K562 (cell line): ENCODE data around the gene NMUR1. TPM values are rescaled to one million over a fixed set of nuclear protein-coding genes. Genes with fewer than 3 reads are reported as not detected.

Experiments
- ATAC-seq: fragments of 200-7000 bp; cut with Tn5 transposase; 3 replicates; pipeline ENCODE4 v1.9.1; 2020; ENCODE audit warnings: moderate library complexity
- BruUV-seq: library from RNA; stranded (reverse); fragments of 400-500 nt; replicated peaks from 2 replicates; lab custom pipeline; 2021; lab: Mats Ljungman, UMichigan
- CTCF ChIA-PET: fragments of 300-600 bp; formaldehyde crosslinking; extraction: SDS; loops from one replicate; lab custom pipeline; 2021; ENCODE audit warnings: low intra/inter-chr PET ratio; lab: Yijun Ruan, JAX
- POLR2A ChIA-PET: fragments of 300-600, 350-650 bp; sonication (Branson Sonifier 250); formaldehyde crosslinking; extraction: SDS; loops from one replicate; lab custom pipeline; 2021; ENCODE audit warnings: antibody characterized with exemption, inconsistent platforms; lab: Yijun Ruan, JAX
- DNase-seq, 4 experiments: peaks; one replicate each; pipeline versions ENCODE4 v3.0.0 to v3.0.0-alpha.2; 2011 to 2018; ENCODE audit warnings: low spot score in 3 of 4, mixed read lengths in 3 of 4; ENCODE audit errors: extremely low read depth in 1 of 4
- FAIRE-seq: peaks from 2 replicates; lab custom pipeline; 2011; peaks lifted over from hg19 to GRCh38; lab: Jason Lieb, UNC
- H2AFZ ChIP-seq: 2 replicates; pipeline ENCODE4 v1.6.0; 2011; ENCODE audit warnings: low read depth, low read length, control low read depth, inconsistent platforms
- H3K27ac ChIP-seq: fragments of 200-600 bp; 3 replicates; pipeline ENCODE4 v1.8.0; 2011; ENCODE audit warnings: low read depth, mild to moderate bottlenecking, control low read depth, inconsistent platforms, low read length, moderate library complexity, mixed read lengths; ENCODE audit errors: extremely low read depth
- H3K27me3 ChIP-seq, 2 experiments: fragments of 300-600 bp in 1 of 2; 2 replicates in 1 of 2; 3 replicates in 1 of 2; pipeline versions ENCODE4 v1.6.0 to v1.8.0; 2011; ENCODE audit warnings: inconsistent platforms in 2 of 2, low read length in 2 of 2, mild to moderate bottlenecking in 1 of 2, mixed read lengths in 1 of 2, moderate library complexity in 1 of 2; ENCODE audit not compliant: control insufficient read depth in 2 of 2, insufficient read depth in 2 of 2
- H3K36me3 ChIP-seq: fragments of 300-600 bp; 3 replicates; pipeline ENCODE4 v1.8.0; 2011; ENCODE audit warnings: mild to moderate bottlenecking, low read length, inconsistent platforms; ENCODE audit not compliant: control insufficient read depth, insufficient read depth
- H3K4me1 ChIP-seq, 2 experiments: fragments of 200-600 bp in 1 of 2; replicated peaks in 1 of 2; 2 replicates in 1 of 2; 3 replicates in 1 of 2; pipeline versions ENCODE4 v1.5.1 to v1.8.0; 2011; ENCODE audit warnings: inconsistent platforms in 2 of 2, low read length in 2 of 2, mild to moderate bottlenecking in 1 of 2, mixed read lengths in 1 of 2, moderate library complexity in 1 of 2; ENCODE audit not compliant: control insufficient read depth in 2 of 2, insufficient read depth in 2 of 2
- H3K4me2 ChIP-seq: 2 replicates; pipeline ENCODE4 v1.6.1; 2011; ENCODE audit warnings: low read length, control low read depth, inconsistent platforms, mixed read lengths; ENCODE audit not compliant: insufficient read depth
- H3K4me3 ChIP-seq: fragments of 200-600 bp; sonication (generic), shearing (Covaris generic); 2 replicates; pipeline ENCODE4 v1.5.1; 2016; ENCODE audit warnings: control low read depth, inconsistent platforms
- H3K79me2 ChIP-seq: fragments of 200-600 bp; 3 replicates; pipeline ENCODE4 v1.8.0; 2011; ENCODE audit warnings: low read length, inconsistent platforms; ENCODE audit not compliant: control insufficient read depth, insufficient read depth
- H3K9ac ChIP-seq, 2 experiments: 2 replicates each; pipeline versions ENCODE4 v1.6.0 to v1.6.1; 2011; ENCODE audit warnings: low read depth in 2 of 2, low read length in 2 of 2, control low read depth in 1 of 2, inconsistent platforms in 1 of 2, mild to moderate bottlenecking in 1 of 2, mixed read lengths in 1 of 2; ENCODE audit not compliant: insufficient read depth in 1 of 2
- H3K9me1 ChIP-seq: one replicate; pipeline ENCODE4 v1.6.0; 2011; ENCODE audit warnings: inconsistent platforms, mild to moderate bottlenecking, low read length, moderate library complexity; ENCODE audit not compliant: control insufficient read depth, insufficient read depth
- H3K9me3 ChIP-seq: replicated peaks from 2 replicates; pipeline ENCODE4 v1.5.1; 2011; ENCODE audit warnings: low read depth, low read length, inconsistent platforms; ENCODE audit not compliant: control insufficient read depth, insufficient read depth
- H4K20me1 ChIP-seq: replicated peaks from 2 replicates; pipeline ENCODE4 v1.6.1; 2011; ENCODE audit warnings: low read length, inconsistent platforms, mixed read lengths; ENCODE audit not compliant: control insufficient read depth, insufficient read depth
- DACH1 ChIP-seq: fragments of 450-650 bp; IDR thresholded peaks from 2 replicates; pipeline ENCODE4 v1.6.1; 2018; ENCODE audit not compliant: partially characterized antibody
- KAT7 ChIP-seq: sonication (generic); formaldehyde crosslinking; IDR thresholded peaks from 2 replicates; pipeline ENCODE4 v1.8.0; 2022; ENCODE audit warnings: missing genetic modification reagents, mild to moderate bottlenecking, borderline replicate concordance
- MAZ ChIP-seq, 2 experiments: fragments of 450-650 bp in 1 of 2; sonication (generic) in 1 of 2; formaldehyde crosslinking; IDR thresholded peaks in 1 of 2; conservative IDR thresholded peaks in 1 of 2; 2 replicates each; pipeline versions ENCODE4 v1.4.0 to v1.5.0; 2020; ENCODE audit warnings: mild to moderate bottlenecking in 1 of 2, missing genetic modification reagents in 1 of 2
- RAD21 ChIP-seq, 2 experiments: fragments of 250-450 bp in 1 of 2; fragments of 450-650 bp in 1 of 2; sonication (Bioruptor Pico) in 1 of 2; formaldehyde crosslinking in 1 of 2; IDR thresholded peaks in 1 of 2; conservative IDR thresholded peaks in 1 of 2; 2 replicates each; pipeline versions ENCODE4 v1.4.0 to v1.8.0; 2020 to 2022; ENCODE audit warnings: mild to moderate bottlenecking in 2 of 2, moderate library complexity in 1 of 2
- RCOR1 ChIP-seq, 2 experiments: IDR thresholded peaks; 2 replicates each; pipeline ENCODE4 v1.6.1; 2012; ENCODE audit warnings: low read depth in 2 of 2, low read length in 2 of 2, borderline replicate concordance in 1 of 2, improper control_type of control experiment in 1 of 2
- SMC3 ChIP-seq: conservative IDR thresholded peaks from 2 replicates; pipeline ENCODE4 v1.6.1; 2011; ENCODE audit warnings: low read depth, low read length, improper control_type of control experiment; ENCODE audit not compliant: insufficient read depth
- WGBS: fragments of 100-300 bp; shearing (Covaris generic); methylation state at CpG from one replicate; pipeline ENCODE4 v1.1.6; 2016; ENCODE audit warnings: low coverage, mixed read lengths; ENCODE audit not compliant: insufficient coverage; ENCODE audit errors: missing lambda C conversion rate; 5-methylcytosine and 5-hydroxymethylcytosine counted together
- in situ Hi-C: fragments of 300-500 bp; cut with MboI; formaldehyde crosslinking; loops from 4 replicates; pipeline ENCODE4 v1.15.0; 2018; ENCODE audit warnings: inconsistent platforms, mixed read lengths
- intact Hi-C: fragments of 100-400 bp; cut with micrococcal nuclease; formaldehyde crosslinking; loops from 2 replicates; pipeline ENCODE4 v1.14.2; 2022
- polyA plus RNA-seq, 8 experiments: library from polyadenylated mRNA; depleted of rRNA in 4 of 8; stranded (reverse) in 5 of 8; unstranded in 3 of 8; fragments of >200 nt; fragmentation: Nextera tagmentation in 2 of 8; fragmentation: Illumina TruSeq in 1 of 8; extraction: Ambion mirVana in 2 of 8; extraction: Trizol in 1 of 8; gene quantifications; 2 replicates each; pipeline versions ENCODE4 v1.2.1 to v1.2.3, GENCODE V29; 2011 to 2014; ENCODE audit warnings: inconsistent platforms in 1 of 8, missing spikeins in 1 of 8
- total RNA-seq, 7 experiments: library from RNA; depleted of rRNA in 6 of 7; stranded (reverse); fragments of >200 nt in 6 of 7; fragmentation: Illumina TruSeq in 2 of 7; extraction: Trizol in 2 of 7; gene quantifications; 2 replicates each; pipeline versions ENCODE4 v1.2.1 to v1.2.3, GENCODE V29; 2011 to 2021; ENCODE audit warnings: low replicate concordance in 1 of 7
- TF ChIP-seq, protein P1 (sequence below): fragments of 200-800 bp; sonication (Bioruptor generic); IDR thresholded peaks from 2 replicates; pipeline ENCODE4 v1.6.1; 2017; ENCODE audit warnings: missing genetic modification characterization, missing compliant biosample characterization
- TF ChIP-seq, protein P2 (sequence below), 3 experiments: IDR thresholded peaks in 2 of 3; conservative IDR thresholded peaks in 1 of 3; 2 replicates each; pipeline ENCODE4 v1.5.1; 2011 to 2012; ENCODE audit warnings: low read length in 3 of 3, mild to moderate bottlenecking in 3 of 3, control low read depth in 2 of 3, improper control_type of control experiment in 1 of 3, inconsistent platforms in 1 of 3, low read depth in 1 of 3, mixed read lengths in 1 of 3, moderate library complexity in 1 of 3; ENCODE audit not compliant: insufficient read depth in 2 of 3

Gene NMUR1
- total and polyA plus RNA-seq, 9 of the 15 experiments (the other 6 are each of a cell fraction or from before 2014, with no cell fraction given): 0.01 to 0.27 (median 0.15) TPM

DNA sequence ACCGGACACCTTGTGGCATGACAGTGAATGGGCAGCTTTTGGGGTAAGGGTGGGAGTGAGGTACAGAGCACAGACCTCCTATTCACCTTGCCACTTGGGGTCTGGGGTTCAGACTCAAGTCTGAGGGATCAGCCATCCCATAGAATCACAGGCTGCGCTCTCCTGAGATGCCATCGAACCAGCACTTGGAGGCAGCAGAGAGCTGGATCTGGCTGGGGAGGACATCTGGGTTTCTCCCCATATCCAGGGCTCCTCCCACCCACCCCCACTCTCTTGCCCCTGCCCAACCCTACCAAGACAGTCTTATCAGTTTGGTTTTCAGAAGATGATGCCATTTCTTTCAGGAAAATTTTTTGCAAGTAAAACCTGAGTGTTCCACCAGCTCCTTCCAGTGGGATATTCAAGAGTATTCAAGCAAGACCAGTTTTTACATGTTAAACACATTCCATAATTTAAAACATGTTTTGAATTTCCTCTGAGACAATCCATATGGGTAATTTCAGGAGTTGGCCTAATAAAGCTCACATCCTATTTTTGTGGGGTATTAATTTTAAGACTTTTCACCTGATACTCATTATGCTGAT, 33.2 kb upstream of the NMUR1 start:
- H4K20me1 ChIP-seq: no peaks in the 10 kb centered on the region
- ChIA-PET POLR2A (interaction anchor here (1.5 kb wide), 1 partner anchor 35 kb away, joined by 4 read pairs; no protein-coding TSS in a partner anchor), CTCF (interaction anchor here (0.6 to 1.7 kb wide), 4 partner anchors 38 to 152 kb away, joined by 3 to 6 read pairs (median 4); no protein-coding TSS in a partner anchor)
- no peaks in the 10 kb centered on the region for H3K9me3 ChIP-seq
- no peaks in the 10 kb centered on the region for H3K36me3 ChIP-seq
- no peaks in the 10 kb centered on the region for H3K9me1 ChIP-seq
- BruUV-seq: no TSS peak
- in situ Hi-C loops: no loop called here
- intact Hi-C loops: loop anchor here (1.0 to 2.0 kb wide), 3 partner anchors 38 to 152 kb away; no protein-coding TSS in a partner anchor
- no peaks in the 10 kb centered on the region; a peak in 1 of 5 replicates for H3K4me1 ChIP-seq
- H3K4me2 ChIP-seq: no peak overlapping the region
- FAIRE-seq (peak; percentile 75), DNase-seq (peak; percentile 78 to 81 (median 80)), ATAC-seq (peak; percentile 98)
- no peak overlapping the region for H3K4me3 ChIP-seq
- TF ChIP-seq, protein P1, sequence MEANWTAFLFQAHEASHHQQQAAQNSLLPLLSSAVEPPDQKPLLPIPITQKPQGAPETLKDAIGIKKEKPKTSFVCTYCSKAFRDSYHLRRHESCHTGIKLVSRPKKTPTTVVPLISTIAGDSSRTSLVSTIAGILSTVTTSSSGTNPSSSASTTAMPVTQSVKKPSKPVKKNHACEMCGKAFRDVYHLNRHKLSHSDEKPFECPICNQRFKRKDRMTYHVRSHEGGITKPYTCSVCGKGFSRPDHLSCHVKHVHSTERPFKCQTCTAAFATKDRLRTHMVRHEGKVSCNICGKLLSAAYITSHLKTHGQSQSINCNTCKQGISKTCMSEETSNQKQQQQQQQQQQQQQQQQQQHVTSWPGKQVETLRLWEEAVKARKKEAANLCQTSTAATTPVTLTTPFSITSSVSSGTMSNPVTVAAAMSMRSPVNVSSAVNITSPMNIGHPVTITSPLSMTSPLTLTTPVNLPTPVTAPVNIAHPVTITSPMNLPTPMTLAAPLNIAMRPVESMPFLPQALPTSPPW: peak; percentile 57
- TF ChIP-seq SMC3 (peak; percentile 55; the same call in 1 of the 2 replicates), RCOR1 (IDR thresholded peaks at IDR 0.05; ENCODE audit: borderline replicate concordance in 1 of 2, low read depth in 2 of 2, low read length in 2 of 2) (0 out of 4 replicates have a peak, but pooled peaks of 1 of the 2 experiments have one; percentile 9), RAD21 (CRISPR knock-in tag; conservative IDR thresholded peaks at IDR 0.05 in 1 of 2, IDR thresholded peaks at IDR 0.05 in 1 of 2) (peak; percentile 19 to 58; a peak in 3 of 4 replicates), DACH1 (no peak), MAZ (CRISPR knock-in tag; conservative IDR thresholded peaks at IDR 0.05 in 1 of 2, IDR thresholded peaks at IDR 0.05 in 1 of 2) (0 out of 4 replicates have a peak, but pooled peaks of 1 of the 2 experiments have one; percentile 12), KAT7 (no peak)
- TF ChIP-seq, protein P2, sequence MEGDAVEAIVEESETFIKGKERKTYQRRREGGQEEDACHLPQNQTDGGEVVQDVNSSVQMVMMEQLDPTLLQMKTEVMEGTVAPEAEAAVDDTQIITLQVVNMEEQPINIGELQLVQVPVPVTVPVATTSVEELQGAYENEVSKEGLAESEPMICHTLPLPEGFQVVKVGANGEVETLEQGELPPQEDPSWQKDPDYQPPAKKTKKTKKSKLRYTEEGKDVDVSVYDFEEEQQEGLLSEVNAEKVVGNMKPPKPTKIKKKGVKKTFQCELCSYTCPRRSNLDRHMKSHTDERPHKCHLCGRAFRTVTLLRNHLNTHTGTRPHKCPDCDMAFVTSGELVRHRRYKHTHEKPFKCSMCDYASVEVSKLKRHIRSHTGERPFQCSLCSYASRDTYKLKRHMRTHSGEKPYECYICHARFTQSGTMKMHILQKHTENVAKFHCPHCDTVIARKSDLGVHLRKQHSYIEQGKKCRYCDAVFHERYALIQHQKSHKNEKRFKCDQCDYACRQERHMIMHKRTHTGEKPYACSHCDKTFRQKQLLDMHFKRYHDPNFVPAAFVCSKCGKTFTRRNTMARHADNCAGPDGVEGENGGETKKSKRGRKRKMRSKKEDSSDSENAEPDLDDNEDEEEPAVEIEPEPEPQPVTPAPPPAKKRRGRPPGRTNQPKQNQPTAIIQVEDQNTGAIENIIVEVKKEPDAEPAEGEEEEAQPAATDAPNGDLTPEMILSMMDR (IDR thresholded peaks at IDR 0.05 in 2 of 3, conservative IDR thresholded peaks at IDR 0.05 in 1 of 3; ENCODE audit: insufficient read depth in 2 of 3, low read depth in 1 of 3, low read length in 3 of 3): peak; percentile 56 to 78 (median 75)
- no peak overlapping the region for H3K27ac ChIP-seq
- no peaks in the 10 kb centered on the region for H3K79me2 ChIP-seq
- no peaks in the 10 kb centered on the region; a peak in 1 of 5 replicates for H3K27me3 ChIP-seq
- WGBS: 0% methylated on average over 1 of the region's 3 CpGs
- H2AFZ ChIP-seq: no peak overlapping the region
- no peak overlapping the region for H3K9ac ChIP-seq
